SK-N-SH treated with all-trans-retinoic acid at 6 μM for 48 hours (cell line): ENCODE data around the gene KCTD2.

ENCODE experiments used
- ATAC-seq: fragments of 200-7000 bp; cut with Tn5 transposase; 3 replicates; pipeline ENCODE4 v1.9.1; 2020; ENCODE audit warnings: mild to moderate bottlenecking, moderate library complexity
- ARNTL ChIP-seq: fragments of 450-650 bp; formaldehyde crosslinking; IDR thresholded peaks from 2 replicates; pipeline ENCODE4 v1.5.0; 2020; ENCODE audit warnings: low read depth, mild to moderate bottlenecking, moderate library complexity, borderline replicate concordance
- BACH2 ChIP-seq: fragments of 250-450 bp; sonication (Bioruptor Pico); IDR thresholded peaks from 2 replicates; pipeline ENCODE4 v1.9.0; 2021; ENCODE audit warnings: mild to moderate bottlenecking, borderline replicate concordance
- CSDC2 ChIP-seq: fragments of 250-450 bp; sonication (Bioruptor Pico); IDR thresholded peaks from 2 replicates; pipeline ENCODE4 v1.5.0; 2020; ENCODE audit warnings: mild to moderate bottlenecking, moderate library complexity
- ESRRG ChIP-seq: fragments of 250-450 bp; sonication (Bioruptor Pico); IDR thresholded peaks from 2 replicates; pipeline ENCODE4 v1.6.1; 2021; ENCODE audit warnings: mild to moderate bottlenecking
- GLIS3 ChIP-seq: fragments of 250-450 bp; sonication (Bioruptor Pico); IDR thresholded peaks from 2 replicates; pipeline ENCODE4 v1.5.0; 2020; ENCODE audit warnings: mild to moderate bottlenecking, moderate library complexity
- ISL1 ChIP-seq: fragments of 250-450 bp; sonication (Bioruptor Pico); IDR thresholded peaks from 2 replicates; pipeline ENCODE4 v2.1.2; 2022; ENCODE audit warnings: mild to moderate bottlenecking, moderate library complexity
- OSR1 ChIP-seq: fragments of 250-450 bp; sonication (Bioruptor Pico); IDR thresholded peaks from 2 replicates; pipeline ENCODE4 v1.8.0; 2022; ENCODE audit warnings: moderate library complexity, mild to moderate bottlenecking, inconsistent platforms
- POU6F1 ChIP-seq: fragments of 250-450 bp; sonication (Bioruptor Pico); IDR thresholded peaks from 2 replicates; pipeline ENCODE4 v1.8.0; 2021; ENCODE audit warnings: low read depth, mild to moderate bottlenecking, moderate library complexity, borderline replicate concordance
- PPARA ChIP-seq: fragments of 250-450 bp; sonication (Bioruptor Pico); IDR thresholded peaks from 2 replicates; pipeline ENCODE4 v1.5.0; 2020; ENCODE audit warnings: mild to moderate bottlenecking, borderline replicate concordance
- SNAI2 ChIP-seq: fragments of 250-450 bp; sonication (Bioruptor Pico); IDR thresholded peaks from 2 replicates; pipeline ENCODE4 v1.5.0; 2020; ENCODE audit warnings: mild to moderate bottlenecking, moderate library complexity
- TCF4 ChIP-seq: fragments of 250-450 bp; sonication (Bioruptor Pico); IDR thresholded peaks from 2 replicates; pipeline ENCODE4 v1.8.0; 2021; ENCODE audit warnings: mild to moderate bottlenecking, moderate library complexity, borderline replicate concordance
- ZC3H10 ChIP-seq: fragments of 250-450 bp; sonication (Bioruptor Pico); IDR thresholded peaks from 2 replicates; pipeline ENCODE4 v1.5.1; 2021; ENCODE audit warnings: mild to moderate bottlenecking, moderate library complexity
- ZFP3 ChIP-seq: fragments of 250-450 bp; sonication (Bioruptor Pico); IDR thresholded peaks from 2 replicates; pipeline ENCODE4 v1.5.0; 2020; ENCODE audit warnings: mild to moderate bottlenecking, moderate library complexity
- ZFP30 ChIP-seq: fragments of 450-650 bp; formaldehyde crosslinking; IDR thresholded peaks from 2 replicates; pipeline ENCODE4 v1.5.0; 2022; ENCODE audit warnings: mild to moderate bottlenecking, moderate library complexity
- ZNF565 ChIP-seq: fragments of 450-650 bp; formaldehyde crosslinking; conservative IDR thresholded peaks from 2 replicates; pipeline ENCODE4 v1.5.0; 2020; ENCODE audit warnings: low read depth, mild to moderate bottlenecking, moderate library complexity
- ZNF70 ChIP-seq: fragments of 450-650 bp; formaldehyde crosslinking; IDR thresholded peaks from 2 replicates; pipeline ENCODE4 v1.5.0; 2020; ENCODE audit warnings: mild to moderate bottlenecking, moderate library complexity
- ZNF8 ChIP-seq: fragments of 450-650 bp; formaldehyde crosslinking; IDR thresholded peaks from 2 replicates; pipeline ENCODE4 v1.5.0; 2020; ENCODE audit warnings: mild to moderate bottlenecking, moderate library complexity
- TF ChIP-seq, protein P1 (sequence below): fragments of 250-450 bp; sonication (Bioruptor Pico); IDR thresholded peaks from 2 replicates; pipeline ENCODE4 v1.5.0; 2020; ENCODE audit warnings: mild to moderate bottlenecking, moderate library complexity
- TF ChIP-seq, protein P2 (sequence below): fragments of 250-450 bp; sonication (Bioruptor Pico); IDR thresholded peaks from 2 replicates; pipeline ENCODE4 v1.5.1; 2020; ENCODE audit warnings: low read depth, mild to moderate bottlenecking, moderate library complexity
- TF ChIP-seq, protein P3 (sequence below): fragments of 250-450 bp; sonication (Bioruptor Pico); IDR thresholded peaks from 2 replicates; pipeline ENCODE4 v1.8.0; 2020; ENCODE audit warnings: mild to moderate bottlenecking, moderate library complexity, borderline replicate concordance

Gene KCTD2

GRCh38 chr17:75063626-75064025 is 16.6 kb downstream of the KCTD2 start:
- no peak for ATAC-seq
- no peak for TF ChIP-seq OSR1 (CRISPR knock-in tag)
- no peak for TF ChIP-seq ISL1 (CRISPR knock-in tag)
- TF ChIP-seq, protein P1, sequence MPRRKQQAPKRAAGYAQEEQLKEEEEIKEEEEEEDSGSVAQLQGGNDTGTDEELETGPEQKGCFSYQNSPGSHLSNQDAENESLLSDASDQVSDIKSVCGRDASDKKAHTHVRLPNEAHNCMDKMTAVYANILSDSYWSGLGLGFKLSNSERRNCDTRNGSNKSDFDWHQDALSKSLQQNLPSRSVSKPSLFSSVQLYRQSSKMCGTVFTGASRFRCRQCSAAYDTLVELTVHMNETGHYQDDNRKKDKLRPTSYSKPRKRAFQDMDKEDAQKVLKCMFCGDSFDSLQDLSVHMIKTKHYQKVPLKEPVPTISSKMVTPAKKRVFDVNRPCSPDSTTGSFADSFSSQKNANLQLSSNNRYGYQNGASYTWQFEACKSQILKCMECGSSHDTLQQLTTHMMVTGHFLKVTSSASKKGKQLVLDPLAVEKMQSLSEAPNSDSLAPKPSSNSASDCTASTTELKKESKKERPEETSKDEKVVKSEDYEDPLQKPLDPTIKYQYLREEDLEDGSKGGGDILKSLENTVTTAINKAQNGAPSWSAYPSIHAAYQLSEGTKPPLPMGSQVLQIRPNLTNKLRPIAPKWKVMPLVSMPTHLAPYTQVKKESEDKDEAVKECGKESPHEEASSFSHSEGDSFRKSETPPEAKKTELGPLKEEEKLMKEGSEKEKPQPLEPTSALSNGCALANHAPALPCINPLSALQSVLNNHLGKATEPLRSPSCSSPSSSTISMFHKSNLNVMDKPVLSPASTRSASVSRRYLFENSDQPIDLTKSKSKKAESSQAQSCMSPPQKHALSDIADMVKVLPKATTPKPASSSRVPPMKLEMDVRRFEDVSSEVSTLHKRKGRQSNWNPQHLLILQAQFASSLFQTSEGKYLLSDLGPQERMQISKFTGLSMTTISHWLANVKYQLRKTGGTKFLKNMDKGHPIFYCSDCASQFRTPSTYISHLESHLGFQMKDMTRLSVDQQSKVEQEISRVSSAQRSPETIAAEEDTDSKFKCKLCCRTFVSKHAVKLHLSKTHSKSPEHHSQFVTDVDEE (CRISPR knock-in tag) = no peak
- TF ChIP-seq POU6F1 (CRISPR knock-in tag) = no peak
- TF ChIP-seq ZC3H10 = no peak
- TF ChIP-seq ESRRG (CRISPR knock-in tag) = no peak
- no peak for TF ChIP-seq ZNF565 (CRISPR knock-in tag)
- TF ChIP-seq, protein P2, sequence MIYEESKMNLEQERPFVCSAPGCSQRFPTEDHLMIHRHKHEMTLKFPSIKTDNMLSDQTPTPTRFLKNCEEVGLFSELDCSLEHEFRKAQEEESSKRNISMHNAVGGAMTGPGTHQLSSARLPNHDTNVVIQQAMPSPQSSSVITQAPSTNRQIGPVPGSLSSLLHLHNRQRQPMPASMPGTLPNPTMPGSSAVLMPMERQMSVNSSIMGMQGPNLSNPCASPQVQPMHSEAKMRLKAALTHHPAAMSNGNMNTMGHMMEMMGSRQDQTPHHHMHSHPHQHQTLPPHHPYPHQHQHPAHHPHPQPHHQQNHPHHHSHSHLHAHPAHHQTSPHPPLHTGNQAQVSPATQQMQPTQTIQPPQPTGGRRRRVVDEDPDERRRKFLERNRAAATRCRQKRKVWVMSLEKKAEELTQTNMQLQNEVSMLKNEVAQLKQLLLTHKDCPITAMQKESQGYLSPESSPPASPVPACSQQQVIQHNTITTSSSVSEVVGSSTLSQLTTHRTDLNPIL (CRISPR knock-in tag) = no peak

- TF ChIP-seq ISL1 (CRISPR knock-in tag) (no peak), BACH2 (no peak), ZFP30 (no peak), ARNTL (CRISPR knock-in tag) (no peak), TCF4 (no peak), SNAI2 (no peak), ZFP3 (CRISPR knock-in tag) (no peak), POU6F1 (CRISPR knock-in tag) (no peak), ZNF70 (no peak), OSR1 (CRISPR knock-in tag) (no peak), CSDC2 (CRISPR knock-in tag) (no peak), ESRRG (CRISPR knock-in tag) (no peak), GLIS3 (CRISPR knock-in tag) (no peak), ZNF8 (no peak), PPARA (CRISPR knock-in tag) (no peak), ZC3H10 (no peak)
- TF ChIP-seq, protein P3, sequence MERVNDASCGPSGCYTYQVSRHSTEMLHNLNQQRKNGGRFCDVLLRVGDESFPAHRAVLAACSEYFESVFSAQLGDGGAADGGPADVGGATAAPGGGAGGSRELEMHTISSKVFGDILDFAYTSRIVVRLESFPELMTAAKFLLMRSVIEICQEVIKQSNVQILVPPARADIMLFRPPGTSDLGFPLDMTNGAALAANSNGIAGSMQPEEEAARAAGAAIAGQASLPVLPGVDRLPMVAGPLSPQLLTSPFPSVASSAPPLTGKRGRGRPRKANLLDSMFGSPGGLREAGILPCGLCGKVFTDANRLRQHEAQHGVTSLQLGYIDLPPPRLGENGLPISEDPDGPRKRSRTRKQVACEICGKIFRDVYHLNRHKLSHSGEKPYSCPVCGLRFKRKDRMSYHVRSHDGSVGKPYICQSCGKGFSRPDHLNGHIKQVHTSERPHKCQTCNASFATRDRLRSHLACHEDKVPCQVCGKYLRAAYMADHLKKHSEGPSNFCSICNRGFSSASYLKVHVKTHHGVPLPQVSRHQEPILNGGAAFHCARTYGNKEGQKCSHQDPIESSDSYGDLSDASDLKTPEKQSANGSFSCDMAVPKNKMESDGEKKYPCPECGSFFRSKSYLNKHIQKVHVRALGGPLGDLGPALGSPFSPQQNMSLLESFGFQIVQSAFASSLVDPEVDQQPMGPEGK (CRISPR knock-in tag) = no peak
- TF ChIP-seq, protein P1 (CRISPR knock-in tag) = no peak
- TF ChIP-seq, protein P2 (CRISPR knock-in tag) = no peak
- no peak for ATAC-seq
Observed at GRCh38 chr17:75064040-75064439, 17.0 kb downstream of the KCTD2 start.
